GM13976 (cell line): ENCODE data around the gene LRRC4C.

ENCODE experiments used
- DNase-seq: peaks from one replicate; pipeline ENCODE4 v3.0.0; 2012; ENCODE audit warnings: low spot score
- CTCF ChIP-seq: IDR thresholded peaks from 2 replicates; pipeline ENCODE4 v1.5.1; 2012; ENCODE audit warnings: borderline replicate concordance, mild to moderate bottlenecking; ENCODE audit not compliant: insufficient read depth; ENCODE audit errors: extremely low read depth, missing control alignments, control extremely low read depth
- in situ Hi-C: fragments of 300-500 bp; cut with MboI; formaldehyde crosslinking; loops from one replicate; pipeline ENCODE4 v1.12.0; 2022; ENCODE audit warnings: low sequenced_read_pairs, mixed read lengths, inconsistent platforms; ENCODE audit not compliant: unreplicated experiment

Gene LRRC4C

DNA sequence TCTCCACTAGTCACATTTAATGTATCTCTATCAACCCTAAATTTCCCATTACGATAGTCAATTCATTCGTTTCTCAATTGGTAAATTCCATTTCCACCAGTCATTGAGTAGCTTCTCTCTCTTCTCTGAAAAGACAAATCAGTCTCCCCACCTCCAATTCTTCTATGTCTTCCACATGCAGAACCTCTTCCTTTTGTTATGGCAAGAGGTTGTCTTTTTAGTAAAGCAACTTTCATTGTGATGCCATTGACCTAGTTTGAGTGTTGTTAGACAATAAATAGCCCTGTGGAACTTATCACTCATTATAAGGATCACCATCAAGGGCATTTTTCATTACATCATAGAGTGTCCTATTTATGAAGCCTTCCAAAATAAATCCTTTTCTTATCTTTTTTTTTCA, 340.9 kb downstream of the LRRC4C start:
- in situ Hi-C loops, result no loop called here
- no peak for DNase-seq
- no peak for TF ChIP-seq CTCF

GRCh38 chr11:41116970-41117369, 342.5 kb downstream of the LRRC4C start:
- DNase-seq, result no peak
- TF ChIP-seq CTCF, result no peak
- in situ Hi-C loops, result no loop called here

- no peak for TF ChIP-seq CTCF
- in situ Hi-C loops, result no loop called here
- DNase-seq, result no peak
Measured at GRCh38 chr11:41115066-41115465, 344.4 kb downstream of the LRRC4C start.

DNA sequence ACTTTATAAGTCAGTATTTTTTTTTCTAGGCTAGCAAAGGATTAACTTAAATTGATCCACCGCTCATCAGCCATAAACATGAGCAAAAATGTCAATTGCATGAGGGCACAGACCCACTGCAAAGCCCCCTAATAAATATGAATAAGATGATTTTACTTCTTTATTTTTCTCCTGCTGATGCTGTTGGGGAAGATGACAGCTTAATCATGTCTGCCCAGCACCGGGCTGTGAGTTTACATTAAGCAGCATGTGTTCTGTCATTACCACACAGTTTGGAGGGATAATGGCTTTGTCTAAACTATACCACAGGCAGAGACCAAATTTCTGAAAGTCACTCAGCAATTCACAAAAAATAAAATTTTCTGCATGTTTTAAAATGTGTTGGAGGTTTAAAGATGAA, 346.3 kb downstream of the LRRC4C start:
- no peak for DNase-seq
- no peak for TF ChIP-seq CTCF
- in situ Hi-C loops, result no loop called here

GRCh38 chr11:41110527-41110926, 348.9 kb downstream of the LRRC4C start:
- TF ChIP-seq CTCF, result no peak
- in situ Hi-C loops, result no loop called here
- DNase-seq, result no peak

- no peak for TF ChIP-seq CTCF
- in situ Hi-C loops, result no loop called here
- no peak for DNase-seq
Measured at GRCh38 chr11:41102471-41102870, 357.0 kb downstream of the LRRC4C start.

DNA sequence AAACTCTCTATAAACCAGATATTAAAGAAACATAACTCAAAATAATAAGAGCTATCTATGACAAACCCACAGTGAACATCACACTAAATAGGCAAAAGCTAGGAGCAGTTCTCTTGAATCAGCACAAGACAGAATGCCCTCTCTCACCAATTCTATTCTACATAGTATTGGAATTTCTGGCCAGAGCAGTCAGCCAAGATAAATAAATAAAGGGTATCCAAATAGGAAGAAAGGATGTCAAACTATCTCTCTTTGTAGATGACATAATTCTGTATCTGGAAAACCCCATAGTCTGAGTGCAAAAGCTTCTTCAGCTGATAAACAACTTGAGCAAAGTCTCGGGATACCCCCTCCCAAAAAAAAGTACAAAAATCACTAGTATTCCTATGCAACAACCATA, 359.8 kb downstream of the LRRC4C start:
- DNase-seq, result no peak
- in situ Hi-C loops, result no loop called here
- TF ChIP-seq CTCF, result no peak
